GM19193 (cell line): ENCODE measurements around the gene CDC25A.

Source experiments
- POLR2A ChIP-seq: IDR thresholded peaks from 4 replicates; pipeline ENCODE4 v1.6.1; 2011; ENCODE audit not compliant: insufficient read depth, insufficient read length; ENCODE audit errors: extremely low read depth

The CDC25A gene

DNA sequence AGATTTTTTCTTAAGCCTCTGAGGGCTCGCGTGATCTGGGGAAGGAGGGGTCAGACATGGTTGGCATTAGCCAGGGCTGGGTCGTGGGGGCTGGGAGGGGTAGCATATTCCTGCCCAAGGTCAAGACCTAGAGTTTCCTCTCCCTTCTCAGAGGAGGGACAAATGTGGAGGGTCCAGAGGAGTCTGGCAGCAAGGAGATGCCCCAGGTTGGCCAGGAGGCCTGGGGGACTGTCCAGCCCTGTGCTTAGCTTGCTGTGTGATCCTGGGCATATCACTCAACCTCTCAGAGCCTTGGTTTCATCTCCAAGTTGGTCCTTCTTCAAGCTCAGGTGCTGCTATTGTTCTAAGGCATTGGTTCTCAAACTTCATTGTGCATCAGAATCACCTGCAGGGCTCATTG, 26.0 kb upstream of the CDC25A start:
- no peak for TF ChIP-seq POLR2A

- no peak for TF ChIP-seq POLR2A
Measured at GRCh38 chr3:48209445-48209844, 21.2 kb upstream of the CDC25A start.

- TF ChIP-seq POLR2A = no peak
Measured at GRCh38 chr3:48208076-48208475, 19.9 kb upstream of the CDC25A start.

GRCh38 chr3:48202632-48203031, 14.4 kb upstream of the CDC25A start:
- no peak for TF ChIP-seq POLR2A

DNA sequence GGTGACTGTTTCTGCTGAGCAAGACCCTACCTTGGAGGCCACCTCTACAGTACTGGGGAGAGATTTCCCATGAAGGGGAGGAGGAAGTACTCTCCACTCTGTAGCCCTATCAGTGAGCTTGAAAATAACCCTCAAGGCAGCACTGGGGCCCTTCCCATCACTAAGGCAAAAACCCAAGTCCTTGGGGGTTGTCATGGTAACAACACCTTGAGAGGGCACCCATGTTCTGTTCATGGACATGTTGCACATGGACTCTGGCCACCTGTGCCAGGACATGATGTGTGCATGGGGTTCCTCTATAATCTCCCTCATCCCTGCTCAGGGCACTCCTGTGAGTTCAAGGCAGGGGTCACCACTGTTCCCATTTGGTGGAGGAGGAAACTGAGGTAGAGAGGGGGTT, 10.9 kb upstream of the CDC25A start:
- TF ChIP-seq POLR2A = no peak

GRCh38 chr3:48196611-48197010, 8.4 kb upstream of the CDC25A start:
- TF ChIP-seq POLR2A = no peak

- TF ChIP-seq POLR2A = no peak
Measured at GRCh38 chr3:48194446-48195071, 6.3 kb upstream of the CDC25A start.

- TF ChIP-seq POLR2A = no peak
Measured at GRCh38 chr3:48190911-48191310, 2.7 kb upstream of the CDC25A start.

GRCh38 chr3:48189321-48189720, 1.1 kb upstream of the CDC25A start:
- no peak for TF ChIP-seq POLR2A

GRCh38 chr3:48187579-48188265, 495 bp downstream of the CDC25A start:
- no peak for TF ChIP-seq POLR2A

DNA sequence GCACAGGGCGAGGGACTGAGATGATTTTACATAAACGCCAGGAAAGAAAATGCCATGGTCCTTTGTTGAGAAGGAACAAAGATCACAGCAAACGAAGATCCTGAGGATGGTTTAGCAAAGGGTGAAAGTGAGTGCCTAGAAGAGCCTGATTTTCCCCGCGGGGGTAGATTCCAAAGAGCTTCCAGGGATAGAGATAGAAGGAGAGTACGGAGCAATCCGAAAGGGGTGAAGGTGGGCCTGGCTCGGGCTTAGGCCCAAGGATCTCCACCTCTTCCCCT, 977 bp downstream of the CDC25A start:
- TF ChIP-seq POLR2A = no peak

DNA sequence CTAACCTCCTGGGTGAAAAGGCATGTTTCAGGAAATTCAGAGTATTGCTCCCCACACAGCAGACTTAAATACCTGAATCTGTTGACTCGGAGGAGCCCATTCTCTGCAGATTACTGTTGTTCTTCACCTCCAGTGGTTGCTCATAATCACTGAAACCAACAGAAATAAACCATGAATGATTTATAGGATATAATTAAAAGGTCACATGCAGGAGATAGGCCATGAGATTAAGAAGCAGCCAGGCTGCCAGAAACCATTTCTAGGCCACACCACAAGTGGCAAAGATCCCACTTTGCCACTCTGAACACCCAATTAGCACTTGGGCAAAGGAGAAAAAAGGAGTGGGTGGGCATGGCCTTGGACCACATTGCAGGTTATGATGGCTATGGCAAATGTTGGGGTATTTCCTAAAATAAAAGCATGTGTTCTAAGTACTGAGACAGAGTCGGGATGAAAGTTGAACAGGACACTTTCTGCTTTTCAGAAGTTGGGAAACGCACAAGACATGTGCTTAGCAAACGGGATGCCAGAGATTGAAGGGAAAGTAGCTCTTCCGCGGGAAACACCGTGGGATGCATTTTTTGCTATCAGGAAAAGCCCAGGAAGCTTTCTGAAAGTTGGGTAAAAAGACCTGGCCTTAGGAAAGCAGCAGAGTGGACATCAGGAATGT, 1.5 kb downstream of the CDC25A start:
- TF ChIP-seq POLR2A = no peak

DNA sequence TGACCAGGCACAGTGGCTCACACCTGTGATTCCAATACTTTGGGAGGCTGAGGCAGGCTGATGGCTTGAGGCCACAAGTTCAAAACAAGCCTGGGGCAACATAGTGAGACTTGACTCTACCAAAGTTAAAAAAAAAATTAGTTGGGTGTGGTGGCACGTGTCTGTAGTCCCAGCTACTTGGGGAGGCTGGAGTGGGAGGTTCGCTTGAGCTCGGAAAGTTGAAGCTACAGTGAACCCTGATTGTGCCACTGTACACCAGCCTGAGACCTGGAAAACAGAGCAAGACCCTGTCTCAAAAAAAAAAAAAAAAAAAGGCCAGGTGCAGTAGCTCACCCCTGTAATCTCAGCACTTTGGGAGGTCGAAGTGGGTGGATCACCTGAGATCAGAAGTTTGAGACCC, 3.1 kb downstream of the CDC25A start:
- no peak for TF ChIP-seq POLR2A

- TF ChIP-seq POLR2A = no peak
Measured at GRCh38 chr3:48184299-48184698, 3.9 kb downstream of the CDC25A start.

DNA sequence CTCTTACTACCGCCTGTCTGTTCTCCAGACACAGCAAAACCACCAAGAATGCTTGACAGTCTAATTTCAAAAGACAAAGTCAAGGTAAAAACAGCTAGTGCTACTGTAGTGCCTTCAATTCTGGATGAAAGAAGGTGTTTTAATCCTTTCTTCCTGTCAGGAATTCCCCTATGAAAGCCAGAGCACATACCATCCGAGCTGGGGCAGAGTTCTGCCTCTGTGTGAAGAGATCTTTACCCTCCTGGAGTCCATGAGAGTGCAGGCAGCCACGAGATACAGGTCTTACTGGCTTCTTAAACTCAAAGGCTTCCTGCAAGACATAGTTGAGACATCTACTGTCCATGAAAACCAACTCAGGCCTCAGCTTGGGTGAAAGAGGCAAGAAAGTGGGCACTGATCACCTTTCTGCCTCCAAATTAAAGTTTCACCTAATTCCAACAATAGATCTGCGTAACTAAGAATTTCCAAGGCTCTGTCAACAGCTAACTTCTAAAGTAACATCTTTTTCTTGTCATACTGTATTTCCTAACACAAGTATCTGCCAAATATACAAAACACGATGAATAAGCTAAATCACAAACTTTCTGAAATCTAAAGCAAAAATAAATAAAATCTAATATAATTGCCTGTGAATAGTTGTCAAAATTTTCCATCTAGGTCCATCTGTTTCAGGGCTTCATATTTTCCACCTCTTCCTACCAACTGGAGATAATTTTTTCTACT, 7.5 kb downstream of the CDC25A start:
- TF ChIP-seq POLR2A = no peak

GRCh38 chr3:48180021-48180420, 8.2 kb downstream of the CDC25A start:
- no peak for TF ChIP-seq POLR2A
